ENCODE measurements around the gene PLCG1.

PLCG1 gene

DNA sequence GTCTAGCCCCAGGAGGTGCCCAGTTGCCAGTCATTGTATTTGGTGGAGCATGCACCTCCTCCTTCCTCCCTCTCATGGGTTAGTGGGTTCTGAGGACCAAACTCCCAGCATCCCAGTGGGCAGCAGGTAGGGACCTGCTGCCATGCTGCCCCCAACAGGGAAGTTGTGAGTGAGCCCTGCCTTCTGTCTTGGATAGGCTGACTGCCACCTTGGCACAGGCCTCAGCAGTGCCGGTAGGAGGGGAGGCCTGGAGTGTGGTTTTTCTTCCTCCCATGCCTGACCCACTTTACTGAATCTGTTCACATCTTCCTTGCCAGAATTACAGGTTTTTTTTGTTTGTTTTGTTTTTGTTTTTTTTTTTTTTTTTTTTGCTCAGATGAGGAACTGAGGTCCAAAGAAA is 24.5 kb downstream of the PLCG1 start:
- TF ChIP-seq, protein P1, sequence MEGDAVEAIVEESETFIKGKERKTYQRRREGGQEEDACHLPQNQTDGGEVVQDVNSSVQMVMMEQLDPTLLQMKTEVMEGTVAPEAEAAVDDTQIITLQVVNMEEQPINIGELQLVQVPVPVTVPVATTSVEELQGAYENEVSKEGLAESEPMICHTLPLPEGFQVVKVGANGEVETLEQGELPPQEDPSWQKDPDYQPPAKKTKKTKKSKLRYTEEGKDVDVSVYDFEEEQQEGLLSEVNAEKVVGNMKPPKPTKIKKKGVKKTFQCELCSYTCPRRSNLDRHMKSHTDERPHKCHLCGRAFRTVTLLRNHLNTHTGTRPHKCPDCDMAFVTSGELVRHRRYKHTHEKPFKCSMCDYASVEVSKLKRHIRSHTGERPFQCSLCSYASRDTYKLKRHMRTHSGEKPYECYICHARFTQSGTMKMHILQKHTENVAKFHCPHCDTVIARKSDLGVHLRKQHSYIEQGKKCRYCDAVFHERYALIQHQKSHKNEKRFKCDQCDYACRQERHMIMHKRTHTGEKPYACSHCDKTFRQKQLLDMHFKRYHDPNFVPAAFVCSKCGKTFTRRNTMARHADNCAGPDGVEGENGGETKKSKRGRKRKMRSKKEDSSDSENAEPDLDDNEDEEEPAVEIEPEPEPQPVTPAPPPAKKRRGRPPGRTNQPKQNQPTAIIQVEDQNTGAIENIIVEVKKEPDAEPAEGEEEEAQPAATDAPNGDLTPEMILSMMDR (IDR thresholded peaks at IDR 0.05) = no peak

DNA sequence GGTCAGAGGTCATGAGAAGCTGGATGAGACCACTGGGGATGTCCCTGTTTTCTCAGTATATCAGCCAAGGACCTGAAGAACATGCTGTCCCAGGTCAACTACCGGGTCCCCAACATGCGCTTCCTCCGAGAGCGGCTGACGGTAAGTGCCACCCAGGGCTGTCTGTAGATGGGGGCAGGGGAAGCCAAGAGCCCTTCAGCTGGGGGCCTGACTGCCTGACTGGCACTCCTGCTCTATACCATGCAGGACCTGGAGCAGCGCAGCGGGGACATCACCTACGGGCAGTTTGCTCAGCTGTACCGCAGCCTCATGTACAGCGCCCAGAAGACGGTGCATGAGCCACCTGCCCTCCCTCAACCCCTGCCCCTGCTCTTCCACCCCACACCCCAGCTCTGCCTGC is 25.1 kb downstream of the PLCG1 start:
- TF ChIP-seq, protein P1 (IDR thresholded peaks at IDR 0.05) = no peak

DNA sequence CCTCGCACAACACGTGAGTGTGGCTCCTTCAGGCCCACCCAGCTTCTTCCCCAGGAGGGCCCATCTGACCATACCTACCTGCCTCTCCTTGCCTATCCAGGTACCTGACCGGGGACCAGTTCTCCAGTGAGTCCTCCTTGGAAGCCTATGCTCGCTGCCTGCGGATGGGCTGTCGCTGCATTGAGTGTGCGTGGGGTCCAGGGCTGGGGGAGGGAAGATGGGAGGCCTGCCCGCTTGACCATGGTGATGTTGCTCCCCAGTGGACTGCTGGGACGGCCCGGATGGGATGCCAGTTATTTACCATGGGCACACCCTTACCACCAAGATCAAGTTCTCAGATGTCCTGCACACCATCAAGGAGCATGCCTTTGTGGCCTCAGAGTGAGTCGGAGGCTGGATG is 26.5 kb downstream of the PLCG1 start:
- TF ChIP-seq, protein P1 (IDR thresholded peaks at IDR 0.05) = no peak

DNA sequence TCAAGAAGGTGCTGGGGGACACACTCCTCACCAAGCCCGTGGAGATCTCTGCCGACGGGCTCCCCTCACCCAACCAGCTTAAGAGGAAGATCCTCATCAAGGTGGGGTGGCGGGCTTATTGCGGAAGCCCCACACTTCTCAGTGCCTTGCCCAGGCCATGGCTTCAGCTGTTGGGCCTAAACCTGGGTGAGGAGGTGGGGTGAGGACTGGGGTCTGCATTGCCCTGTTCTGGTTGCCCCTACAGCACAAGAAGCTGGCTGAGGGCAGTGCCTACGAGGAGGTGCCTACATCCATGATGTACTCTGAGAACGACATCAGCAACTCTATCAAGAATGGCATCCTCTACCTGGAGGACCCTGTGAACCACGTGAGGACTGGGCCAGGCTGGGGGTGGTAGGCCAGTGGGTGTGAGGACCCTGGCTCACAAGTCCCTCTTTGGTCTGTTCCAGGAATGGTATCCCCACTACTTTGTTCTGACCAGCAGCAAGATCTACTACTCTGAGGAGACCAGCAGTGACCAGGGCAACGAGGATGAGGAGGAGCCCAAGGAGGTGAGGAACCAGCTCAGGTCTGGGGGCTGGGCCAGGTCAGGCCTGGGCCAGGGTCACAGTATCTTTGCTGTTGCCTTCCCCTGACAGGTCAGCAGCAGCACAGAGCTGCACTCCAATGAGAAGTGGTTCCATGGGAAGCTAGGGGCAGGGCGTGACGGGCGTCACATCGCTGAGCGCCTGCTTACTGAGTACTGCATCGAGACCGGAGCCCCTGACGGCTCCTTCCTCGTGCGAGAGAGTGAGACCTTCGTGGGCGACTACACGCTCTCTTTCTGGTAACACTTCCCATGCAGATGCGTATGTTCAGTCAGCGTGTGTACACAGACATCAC is 27.9 kb downstream of the PLCG1 start:
- TF ChIP-seq, protein P1 (IDR thresholded peaks at IDR 0.05) = no peak

DNA sequence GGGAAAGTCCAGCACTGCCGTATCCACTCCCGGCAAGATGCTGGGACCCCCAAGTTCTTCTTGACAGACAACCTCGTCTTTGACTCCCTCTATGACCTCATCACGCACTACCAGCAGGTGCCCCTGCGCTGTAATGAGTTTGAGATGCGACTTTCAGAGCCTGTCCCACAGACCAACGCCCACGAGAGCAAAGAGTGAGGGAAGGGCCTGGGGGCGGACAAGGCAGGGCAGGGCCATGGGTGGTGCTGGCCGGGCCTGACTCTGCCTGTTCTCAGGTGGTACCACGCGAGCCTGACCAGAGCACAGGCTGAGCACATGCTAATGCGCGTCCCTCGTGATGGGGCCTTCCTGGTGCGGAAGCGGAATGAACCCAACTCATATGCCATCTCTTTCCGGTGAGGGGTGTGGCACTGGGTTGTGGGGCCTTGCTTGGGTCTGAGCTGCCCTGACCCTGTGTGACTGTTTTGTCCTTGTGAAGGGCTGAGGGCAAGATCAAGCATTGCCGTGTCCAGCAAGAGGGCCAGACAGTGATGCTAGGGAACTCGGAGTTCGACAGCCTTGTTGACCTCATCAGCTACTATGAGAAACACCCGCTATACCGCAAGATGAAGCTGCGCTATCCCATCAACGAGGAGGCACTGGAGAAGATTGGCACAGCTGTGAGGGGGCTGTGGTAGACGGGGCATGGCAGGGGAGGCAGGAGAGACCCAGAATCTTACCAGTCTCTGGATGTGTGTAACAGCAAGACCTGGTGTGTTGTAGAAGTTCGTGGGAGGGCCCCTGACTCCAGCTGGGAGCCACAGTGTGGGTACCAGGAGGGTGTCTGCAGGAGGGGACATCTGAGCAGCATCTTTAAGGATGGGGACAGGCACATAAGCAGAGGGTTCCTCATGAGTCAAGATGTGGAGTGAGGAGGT is 29.1 kb downstream of the PLCG1 start:
- TF ChIP-seq, protein P1 (IDR thresholded peaks at IDR 0.05) = no peak

DNA sequence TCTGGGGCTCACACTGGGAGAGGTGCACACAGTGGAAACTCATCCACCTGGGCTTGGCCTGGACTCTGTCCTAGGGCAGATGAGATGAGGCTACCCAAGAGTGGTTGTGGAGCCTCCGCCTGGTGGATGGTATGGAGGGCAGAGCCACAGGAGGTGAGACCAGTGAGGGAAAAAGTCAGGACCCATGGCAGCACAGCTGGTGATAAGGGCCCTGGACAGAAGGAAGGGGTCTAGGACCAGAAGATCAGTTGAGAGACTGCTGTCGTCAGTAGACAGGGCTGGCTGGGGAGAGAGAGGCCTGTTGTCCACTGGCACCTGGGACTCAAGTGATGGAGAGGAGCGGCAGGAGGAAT is 29.8 kb downstream of the PLCG1 start:
- TF ChIP-seq, protein P1 (IDR thresholded peaks at IDR 0.05) = no peak

DNA sequence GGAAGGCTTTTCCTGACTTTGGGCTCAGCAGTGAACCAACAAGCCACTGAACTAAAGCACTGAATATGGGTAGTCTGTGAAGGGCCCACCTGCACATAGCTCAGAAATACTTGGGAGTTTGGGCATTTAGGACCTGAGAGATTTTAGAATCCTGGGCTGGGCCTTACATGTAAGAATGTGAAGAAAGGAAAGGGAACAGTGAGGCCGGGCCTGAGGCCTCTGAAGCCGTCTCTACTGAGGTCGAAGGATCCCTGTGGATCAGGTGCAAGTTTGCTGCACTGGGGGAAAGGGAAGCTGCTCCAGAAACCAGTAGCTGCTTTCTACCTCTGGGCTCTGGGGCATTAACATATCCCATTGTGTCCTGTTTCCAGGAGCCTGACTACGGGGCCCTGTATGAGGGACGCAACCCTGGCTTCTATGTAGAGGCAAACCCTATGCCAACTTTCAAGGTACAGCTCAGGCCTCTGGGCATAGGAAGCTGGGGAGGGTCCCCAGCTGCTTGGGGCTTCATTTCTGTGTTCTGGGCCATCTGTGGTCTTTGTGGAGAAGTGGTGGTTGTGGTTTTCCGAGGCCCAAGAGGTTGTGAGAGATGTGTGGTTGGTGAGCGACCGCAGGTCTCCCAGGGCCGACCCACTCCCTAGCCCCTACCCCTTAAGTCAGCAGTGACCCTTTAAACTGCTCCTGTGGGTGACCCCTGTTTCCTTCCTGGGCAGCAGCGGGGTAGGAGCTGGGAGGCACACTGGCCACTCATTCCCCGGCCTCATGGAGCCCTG is 30.3 kb downstream of the PLCG1 start:
- TF ChIP-seq, protein P1 (IDR thresholded peaks at IDR 0.05) = no peak
